HL-60/S4 (cell line): ENCODE data around the gene AMPD1.

ENCODE experiments used
- in situ Hi-C: fragments of 300-500 bp; cut with MboI; formaldehyde crosslinking; loops from 2 replicates; pipeline ENCODE4 v1.14.3; 2022; ENCODE audit warnings: low sequenced_read_pairs

AMPD1 gene

DNA sequence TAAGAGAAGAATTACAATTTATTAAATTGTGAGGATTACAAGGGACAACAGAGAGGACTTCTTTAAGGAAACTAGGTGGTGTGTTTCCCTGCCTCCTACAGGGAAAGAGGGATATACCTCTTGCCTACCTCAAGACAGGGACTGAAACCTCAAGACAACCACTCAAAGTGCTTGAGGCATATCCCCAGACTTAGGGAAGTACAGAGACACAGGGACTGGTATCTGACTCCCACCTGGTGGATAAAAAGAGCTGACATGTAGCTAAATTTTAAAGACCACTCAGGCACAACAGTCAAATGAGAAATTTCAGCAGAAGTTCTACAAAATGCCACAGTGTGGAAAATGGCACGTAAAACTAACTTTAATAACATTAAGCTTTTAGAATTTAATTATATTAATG is 46.8 kb downstream of the AMPD1 start:
- in situ Hi-C loops: no loop called here

DNA sequence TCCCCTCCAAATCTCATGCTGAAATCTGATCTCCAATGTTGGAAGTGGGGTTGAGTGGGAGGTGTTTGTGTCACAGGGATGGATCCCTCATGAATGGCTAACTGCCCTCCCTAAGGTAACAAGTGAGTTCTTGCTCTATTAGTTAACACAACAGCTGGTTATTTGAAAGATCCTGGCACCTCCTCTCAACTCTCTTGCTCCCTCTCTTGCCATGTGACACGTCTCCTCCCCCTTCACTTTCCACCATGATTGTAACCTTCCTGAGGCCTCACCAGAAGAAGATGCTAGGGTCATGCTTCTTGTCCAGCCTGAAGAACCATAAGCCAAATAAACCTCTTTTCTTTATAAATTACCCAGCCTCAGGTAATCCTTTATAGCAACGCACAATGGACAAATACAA is 54.0 kb downstream of the AMPD1 start:
- in situ Hi-C loops: no loop called here

DNA sequence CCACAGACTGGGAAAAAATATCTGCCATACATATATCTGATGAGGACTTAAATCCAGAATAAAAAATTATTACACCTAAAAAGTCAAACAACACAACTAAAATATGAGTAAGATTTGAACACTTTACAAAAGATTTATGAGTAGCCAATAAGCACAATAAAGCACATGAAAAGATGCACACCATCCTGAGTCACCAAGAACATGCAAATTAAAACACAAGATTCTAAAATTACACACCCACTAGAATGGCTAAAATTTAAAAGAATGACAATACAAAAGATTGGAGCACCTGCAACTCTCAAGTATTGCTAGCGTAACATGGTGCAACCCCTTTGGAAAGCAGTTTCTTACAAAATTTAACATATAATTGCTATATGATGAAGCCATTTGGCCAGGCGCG is 56.4 kb downstream of the AMPD1 start:
- in situ Hi-C loops: no loop called here

DNA sequence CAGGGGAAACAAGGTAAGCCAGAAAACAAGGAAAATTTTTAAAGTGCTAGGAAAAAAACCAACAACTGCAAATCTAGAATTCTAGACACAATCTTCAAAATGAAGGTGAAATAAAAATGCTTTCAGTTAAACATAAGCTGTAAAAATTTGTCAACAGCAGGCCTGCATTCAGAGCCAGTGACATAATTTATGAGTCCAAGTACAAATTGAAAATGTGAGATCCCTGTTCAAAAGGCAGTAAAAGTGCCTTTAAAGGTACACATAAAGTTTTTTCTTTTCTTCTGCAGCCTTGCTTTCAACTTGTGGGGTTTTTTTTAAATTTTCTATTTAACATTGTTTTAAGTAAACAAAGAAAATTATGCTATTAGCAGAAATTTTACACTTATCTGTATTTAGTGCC is 62.9 kb downstream of the AMPD1 start:
- in situ Hi-C loops: no loop called here

DNA sequence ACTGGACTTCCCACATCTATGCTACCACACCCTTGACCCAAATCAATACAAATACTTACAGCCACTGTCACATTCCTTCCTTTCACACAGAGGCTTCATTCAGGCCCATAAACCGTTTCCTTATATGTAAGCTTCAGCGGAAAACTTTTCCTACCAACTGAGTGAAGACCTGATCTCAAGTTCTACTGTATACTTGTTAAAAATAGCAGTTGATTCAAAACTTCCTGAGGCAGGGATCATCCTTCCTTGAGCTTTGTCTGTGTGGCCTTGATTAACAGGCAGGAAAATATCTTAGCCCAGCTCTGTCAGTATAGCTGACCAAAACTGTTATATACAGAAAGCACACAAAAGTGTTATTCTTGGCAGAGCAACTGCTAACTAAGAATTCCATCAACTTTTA is 68.2 kb downstream of the AMPD1 start:
- in situ Hi-C loops: no loop called here

DNA sequence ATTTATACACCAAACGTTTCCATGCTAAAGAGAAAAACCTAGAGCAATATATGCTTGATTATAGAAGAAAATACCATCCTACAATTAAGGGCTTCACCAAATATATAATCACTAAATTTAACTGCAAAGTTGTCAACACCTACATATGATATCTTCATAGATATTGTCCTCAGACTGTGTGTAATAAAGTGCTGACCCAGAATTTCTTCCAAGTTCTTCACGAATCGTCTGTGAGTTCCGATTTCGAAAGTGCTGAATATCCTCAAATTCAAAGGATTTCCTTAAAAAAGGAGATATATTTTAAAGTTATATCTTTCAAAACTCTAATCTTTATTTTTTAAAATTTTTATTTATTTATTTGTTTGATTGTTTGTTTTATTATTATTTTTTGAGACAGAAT is 72.0 kb downstream of the AMPD1 start:
- in situ Hi-C loops: no loop called here
